SH-SY5Y (cell line): Measurements from ENCODE around the gene ARL16.

Experiments
- GATA2 ChIP-seq: IDR thresholded peaks from 2 replicates; pipeline ENCODE4 v1.6.1; 2011; ENCODE audit warnings: mild to moderate bottlenecking, low read depth, low read length
- GATA3 ChIP-seq: IDR thresholded peaks from 2 replicates; pipeline ENCODE4 v1.6.1; 2011; ENCODE audit warnings: low read depth, mild to moderate bottlenecking, low read length, moderate library complexity

- TF ChIP-seq GATA3 (no peak), GATA2 (no peak)
Measured at GRCh38 chr17:81719410-81720266, 36.0 kb upstream of the ARL16 start.
